Uterus (tissue), 4 donors: ENCODE data around the gene PLSCR1. TPM values are rescaled to one million over a fixed set of nuclear protein-coding genes. Genes with fewer than 3 reads are reported as not detected.

Source experiments
- DNase-seq, 2 donors: peaks; one replicate each; pipeline ENCODE4 v3.0.0-alpha.2; 2019 to 2020
- H3K27ac ChIP-seq, 2 donors: fragments of 200-600 bp; sonication (generic); 1 replicate in 1 of 2; 2 replicates in 1 of 2; pipeline ENCODE4 v1.5.1; 2016 to 2018
- H3K27me3 ChIP-seq, 2 donors: fragments of 200-600 bp; sonication (generic); one replicate each; pipeline ENCODE4 v1.5.1; 2018 to 2019; ENCODE audit warnings: control low read depth in 1 of 2
- H3K36me3 ChIP-seq, 2 donors: fragments of 200-600 bp; sonication (generic); one replicate each; pipeline ENCODE4 v1.5.1; 2019; ENCODE audit warnings: control low read depth in 1 of 2
- H3K4me1 ChIP-seq, 2 donors: fragments of 200-600 bp; sonication (generic); one replicate each; pipeline ENCODE4 v1.5.1; 2018 to 2019; ENCODE audit warnings: control low read depth in 1 of 2
- H3K4me3 ChIP-seq, 2 donors: fragments of 200-600 bp; sonication (generic); 1 replicate in 1 of 2; 2 replicates in 1 of 2; pipeline ENCODE4 v1.5.1; 2018 to 2019; ENCODE audit warnings: mild to moderate bottlenecking in 1 of 2
- H3K9me3 ChIP-seq, 2 donors: fragments of 200-600 bp; sonication (generic); one replicate each; pipeline ENCODE4 v1.5.1; 2019; ENCODE audit warnings: control low read depth in 1 of 2
- CTCF ChIP-seq, 4 experiments: fragments of 200-600 bp in 2 of 4; fragments of 450-650 bp in 2 of 4; sonication (generic) in 2 of 4; IDR thresholded peaks; one replicate each; pipeline ENCODE4 v1.5.1; 2016 to 2019; ENCODE audit warnings: antibody characterized with exemption in 4 of 4, mild to moderate bottlenecking in 2 of 4, moderate library complexity in 1 of 4
- POLR2A ChIP-seq, 2 donors: fragments of 450-650 bp; IDR thresholded peaks; one replicate each; pipeline ENCODE4 v1.6.1; 2016; ENCODE audit warnings: antibody characterized with exemption in 2 of 2, mild to moderate bottlenecking in 1 of 2, moderate library complexity in 1 of 2
- intact Hi-C: fragments of 100-400 bp; cut with DNase I; formaldehyde crosslinking; loops from one replicate; pipeline ENCODE4 v1.15.1; 2023; ENCODE audit warnings: low total_unique reads
- total RNA-seq, 4 donors: library from RNA; depleted of rRNA in 3 of 4; stranded (reverse); fragments of >200 nt in 3 of 4; gene quantifications; one replicate each; pipeline versions ENCODE4 v1.1.0 to v1.2.4, GENCODE V29; 2014 to 2023
- donor health status: DM: yes; HTN: yes; CAD: no.

The PLSCR1 gene
- total RNA-seq, 4 donors from 2014 or later = 75.6 to 248 (median 116) TPM

GRCh38 chr3:146581951-146582467 is 37.6 kb upstream of the PLSCR1 start:
- intact Hi-C loops = no loop called here
- no peak overlapping the region for H3K4me3 ChIP-seq

GRCh38 chr3:146581080-146581601 is 36.7 kb upstream of the PLSCR1 start:
- H3K27ac ChIP-seq = no peak overlapping the region
- no peak overlapping the region for H3K4me3 ChIP-seq
- H3K27me3 ChIP-seq = no peaks in the 10 kb centered on the region
- no peaks in the 10 kb centered on the region for H3K4me1 ChIP-seq
- DNase-seq = no peak
- no peaks in the 10 kb centered on the region for H3K36me3 ChIP-seq
- no peaks in the 10 kb centered on the region for H3K9me3 ChIP-seq
- TF ChIP-seq POLR2A (IDR thresholded peaks at IDR 0.05) (no peak), CTCF (IDR thresholded peaks at IDR 0.05) (no peak)
- intact Hi-C loops = no loop called here

More at GRCh38 chr3:146581951-146582467, 37.6 kb upstream of the PLSCR1 start:
- TF ChIP-seq POLR2A (IDR thresholded peaks at IDR 0.05) = no peak
- TF ChIP-seq CTCF (IDR thresholded peaks at IDR 0.05) = no peak
- Histone ChIP-seq H3K9me3 (no peaks in the 10 kb centered on the region), H3K4me1 (no peaks in the 10 kb centered on the region), H3K27me3 (no peaks in the 10 kb centered on the region), H3K27ac (no peak overlapping the region), H3K36me3 (no peaks in the 10 kb centered on the region)
- no peak for DNase-seq

DNA sequence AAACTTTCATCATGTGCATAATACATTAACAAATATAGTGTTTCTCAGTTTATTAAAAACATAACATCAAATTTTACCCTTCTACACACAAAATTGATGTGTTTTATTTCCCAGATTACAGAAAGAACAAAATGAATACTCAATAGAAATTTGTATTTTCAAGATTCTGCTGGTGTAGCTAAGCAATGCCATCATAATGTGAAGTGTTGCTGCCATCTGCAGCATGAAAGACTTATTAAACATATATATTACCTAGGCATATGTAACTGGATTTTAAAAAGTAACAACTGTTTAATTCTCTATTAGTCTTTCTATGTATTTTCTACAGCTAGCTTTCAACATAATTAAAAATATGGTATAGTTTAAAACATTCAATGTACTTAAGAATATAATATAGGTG is 33.3 kb upstream of the PLSCR1 start:
- peak in 1 of 2 donors; percentile 45 for DNase-seq
- peak; percentile 26 to 55 (median 46) for TF ChIP-seq CTCF (IDR thresholded peaks at IDR 0.05)
- no peak for TF ChIP-seq POLR2A (IDR thresholded peaks at IDR 0.05)
- no peaks in the 10 kb centered on the region for H3K27me3 ChIP-seq
- no peaks in the 10 kb centered on the region for H3K36me3 ChIP-seq
- H3K4me1 ChIP-seq = no peaks in the 10 kb centered on the region
- no peaks in the 10 kb centered on the region for H3K9me3 ChIP-seq
- no peak overlapping the region for H3K4me3 ChIP-seq
- no peak overlapping the region for H3K27ac ChIP-seq
- intact Hi-C loops = no loop called here

DNA sequence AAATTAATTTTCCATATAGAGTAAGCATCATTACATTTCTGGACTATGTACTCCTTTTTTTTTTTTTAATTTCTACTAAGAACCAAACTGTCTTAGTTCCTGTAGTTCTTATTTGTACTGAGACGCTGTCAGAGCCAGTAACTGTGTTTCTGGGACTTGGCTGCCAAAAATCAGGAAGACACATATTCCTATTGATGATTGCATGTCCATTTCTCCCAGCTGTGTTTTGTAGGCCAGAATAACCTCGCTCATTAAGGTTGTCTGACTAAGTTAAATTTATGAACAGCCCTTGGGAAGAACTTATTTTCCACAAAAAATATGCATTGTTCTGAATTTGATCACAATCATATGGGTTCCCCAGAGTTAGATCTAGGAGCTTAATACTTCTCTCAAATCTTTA is 31.2 kb upstream of the PLSCR1 start:
- no peaks in the 10 kb centered on the region for H3K9me3 ChIP-seq
- intact Hi-C loops = no loop called here
- H3K4me1 ChIP-seq = no peaks in the 10 kb centered on the region
- no peaks in the 10 kb centered on the region for H3K36me3 ChIP-seq
- no peak for DNase-seq
- TF ChIP-seq POLR2A (IDR thresholded peaks at IDR 0.05) = no peak
- TF ChIP-seq CTCF (IDR thresholded peaks at IDR 0.05) = no peak
- no peaks in the 10 kb centered on the region for H3K27me3 ChIP-seq
- H3K27ac ChIP-seq = no peak overlapping the region
- no peak overlapping the region for H3K4me3 ChIP-seq

- intact Hi-C loops = no loop called here
- no peak overlapping the region for H3K27ac ChIP-seq
- H3K36me3 ChIP-seq = no peaks in the 10 kb centered on the region
- no peak for DNase-seq
- H3K9me3 ChIP-seq = no peaks in the 10 kb centered on the region
- no peak for TF ChIP-seq CTCF (IDR thresholded peaks at IDR 0.05)
- H3K27me3 ChIP-seq = no peaks in the 10 kb centered on the region
- no peak overlapping the region for H3K4me3 ChIP-seq
- H3K4me1 ChIP-seq = no peaks in the 10 kb centered on the region
These were observed 29.8 kb upstream of the PLSCR1 start for GRCh38 chr3:146574173-146574572.
